HepG2 (cell line): ENCODE measurements around the gene ESR1. TPM values are rescaled to one million over a fixed set of nuclear protein-coding genes. Genes with fewer than 3 reads are reported as not detected.

Source experiments
- ADNP ChIP-seq: sonication (generic); formaldehyde crosslinking; IDR thresholded peaks from 2 replicates; pipeline ENCODE4 v1.4.0; 2020; ENCODE audit warnings: missing genetic modification reagents
- FOXJ3 ChIP-seq: sonication (generic); formaldehyde crosslinking; IDR thresholded peaks from 2 replicates; pipeline ENCODE4 v1.4.0; 2020; ENCODE audit warnings: missing genetic modification reagents, mild to moderate bottlenecking, borderline replicate concordance
- FOXK2 ChIP-seq: fragments of 450-650 bp; IDR thresholded peaks from 2 replicates; pipeline ENCODE4 v1.6.1; 2016
- HNRNPLL ChIP-seq: fragments of 200-400 bp; formaldehyde crosslinking; IDR thresholded peaks from 2 replicates; pipeline ENCODE4 v1.6.1; 2017; ENCODE audit warnings: mild to moderate bottlenecking, low read depth, low read length; ENCODE audit not compliant: poor library complexity, severe bottlenecking
- IRF1 ChIP-seq: sonication (generic); formaldehyde crosslinking; IDR thresholded peaks from 2 replicates; pipeline ENCODE4 v1.4.0; 2020; ENCODE audit warnings: low read depth, mild to moderate bottlenecking, missing genetic modification reagents
- PHF20 ChIP-seq: sonication (generic); formaldehyde crosslinking; IDR thresholded peaks from 2 replicates; pipeline ENCODE4 v1.5.0; 2020; ENCODE audit warnings: mild to moderate bottlenecking, missing genetic modification reagents
- RFXANK ChIP-seq: IDR thresholded peaks from 2 replicates; pipeline ENCODE4 v1.6.1; 2016
- SALL1 ChIP-seq: sonication (generic); formaldehyde crosslinking; IDR thresholded peaks from 2 replicates; pipeline ENCODE4 v1.8.0; 2022; ENCODE audit warnings: mild to moderate bottlenecking, missing genetic modification reagents
- SAP130 ChIP-seq: IDR thresholded peaks from 2 replicates; pipeline ENCODE4 v1.6.1; 2016; ENCODE audit warnings: low read depth
- SATB2 ChIP-seq: sonication (generic); formaldehyde crosslinking; IDR thresholded peaks from 2 replicates; pipeline ENCODE4 v1.5.0; 2020; ENCODE audit warnings: missing genetic modification reagents
- SMAD1 ChIP-seq: sonication (generic); formaldehyde crosslinking; IDR thresholded peaks from 2 replicates; pipeline ENCODE4 v1.4.0; 2020; ENCODE audit warnings: missing genetic modification reagents, low read depth, mild to moderate bottlenecking, borderline replicate concordance
- SOX5 ChIP-seq: IDR thresholded peaks from 2 replicates; pipeline ENCODE4 v1.6.1; 2016; ENCODE audit warnings: borderline replicate concordance
- SSRP1 ChIP-seq: IDR thresholded peaks from 2 replicates; pipeline ENCODE4 v1.6.1; 2016; ENCODE audit warnings: control low read depth
- YEATS2 ChIP-seq: sonication (generic); formaldehyde crosslinking; IDR thresholded peaks from 2 replicates; pipeline ENCODE4 v1.4.0; 2020; ENCODE audit warnings: missing genetic modification reagents, borderline replicate concordance
- YY1 ChIP-seq: IDR thresholded peaks from 2 replicates; pipeline ENCODE4 v1.6.1; 2011; ENCODE audit warnings: low read length, low read depth, moderate library complexity, mild to moderate bottlenecking; ENCODE audit not compliant: insufficient read depth, insufficient replicate concordance
- ZMYM3 ChIP-seq: sonication (generic); formaldehyde crosslinking; IDR thresholded peaks from 2 replicates; pipeline ENCODE4 v1.5.1; 2020; ENCODE audit warnings: mild to moderate bottlenecking, missing genetic modification reagents
- ZNF263 ChIP-seq: sonication (generic); formaldehyde crosslinking; IDR thresholded peaks from 2 replicates; pipeline ENCODE4 v1.4.0; 2020; ENCODE audit warnings: missing genetic modification reagents
- ZNF292 ChIP-seq: sonication (generic); formaldehyde crosslinking; IDR thresholded peaks from 2 replicates; pipeline ENCODE4 v1.8.1; 2022; ENCODE audit warnings: mild to moderate bottlenecking, low read depth, missing genetic modification reagents, borderline replicate concordance
- ZNF317 ChIP-seq: sonication (generic); formaldehyde crosslinking; IDR thresholded peaks from 2 replicates; pipeline ENCODE4 v1.5.0; 2020; ENCODE audit warnings: mild to moderate bottlenecking, missing genetic modification reagents
- ZNF614 ChIP-seq: IDR thresholded peaks from 2 replicates; pipeline ENCODE4 v1.6.1; 2018; ENCODE audit warnings: missing biosample characterization, missing genetic modification reagents, inconsistent platforms, borderline replicate concordance
- ZNF660 ChIP-seq: sonication (generic); formaldehyde crosslinking; IDR thresholded peaks from 2 replicates; pipeline ENCODE4 v1.5.1; 2020; ENCODE audit warnings: mild to moderate bottlenecking, low read depth, missing genetic modification reagents, borderline replicate concordance
- ZSCAN29 ChIP-seq: sonication (generic); formaldehyde crosslinking; conservative IDR thresholded peaks from 2 replicates; pipeline ENCODE4 v1.4.0; 2020; ENCODE audit warnings: mild to moderate bottlenecking, missing genetic modification reagents
- polyA plus RNA-seq, 8 experiments: library from polyadenylated mRNA; depleted of rRNA in 3 of 8; stranded (reverse) in 7 of 8; unstranded in 1 of 8; fragments of >200 nt; fragmentation: Illumina TruSeq in 4 of 8; extraction: Trizol in 4 of 8; gene quantifications; 2 replicates each; pipeline versions ENCODE4 v1.2.1 to v1.2.3, GENCODE V29; 2011 to 2016; ENCODE audit warnings: low read depth in 4 of 8, missing spikeins in 1 of 8, mixed read lengths in 1 of 8; ENCODE audit not compliant: insufficient read depth in 1 of 8
- total RNA-seq, 5 experiments: library from RNA; depleted of rRNA; stranded (reverse); fragments of >200 nt; fragmentation: Illumina TruSeq; extraction: Trizol; gene quantifications; 2 replicates each; pipeline ENCODE4 v1.2.3, GENCODE V29; 2016; ENCODE audit warnings: low read depth in 1 of 5
- TF ChIP-seq, protein P1 (sequence below): IDR thresholded peaks from 2 replicates; pipeline ENCODE4 v1.6.1; 2016
- TF ChIP-seq, protein P2 (sequence below): sonication (generic); formaldehyde crosslinking; IDR thresholded peaks from 2 replicates; pipeline ENCODE4 v1.5.0; 2020; ENCODE audit warnings: missing genetic modification reagents
- TF ChIP-seq, protein P3 (sequence below): IDR thresholded peaks from 2 replicates; pipeline ENCODE4 v1.6.1; 2016
- TF ChIP-seq, protein P4 (sequence below): IDR thresholded peaks from 2 replicates; pipeline ENCODE4 v1.6.1; 2012; ENCODE audit warnings: inconsistent platforms

ESR1 gene
- total and polyA plus RNA-seq, 2 of the 13 experiments (the other 11 are each of a cell fraction or from before 2014, with no cell fraction given): not detected

DNA sequence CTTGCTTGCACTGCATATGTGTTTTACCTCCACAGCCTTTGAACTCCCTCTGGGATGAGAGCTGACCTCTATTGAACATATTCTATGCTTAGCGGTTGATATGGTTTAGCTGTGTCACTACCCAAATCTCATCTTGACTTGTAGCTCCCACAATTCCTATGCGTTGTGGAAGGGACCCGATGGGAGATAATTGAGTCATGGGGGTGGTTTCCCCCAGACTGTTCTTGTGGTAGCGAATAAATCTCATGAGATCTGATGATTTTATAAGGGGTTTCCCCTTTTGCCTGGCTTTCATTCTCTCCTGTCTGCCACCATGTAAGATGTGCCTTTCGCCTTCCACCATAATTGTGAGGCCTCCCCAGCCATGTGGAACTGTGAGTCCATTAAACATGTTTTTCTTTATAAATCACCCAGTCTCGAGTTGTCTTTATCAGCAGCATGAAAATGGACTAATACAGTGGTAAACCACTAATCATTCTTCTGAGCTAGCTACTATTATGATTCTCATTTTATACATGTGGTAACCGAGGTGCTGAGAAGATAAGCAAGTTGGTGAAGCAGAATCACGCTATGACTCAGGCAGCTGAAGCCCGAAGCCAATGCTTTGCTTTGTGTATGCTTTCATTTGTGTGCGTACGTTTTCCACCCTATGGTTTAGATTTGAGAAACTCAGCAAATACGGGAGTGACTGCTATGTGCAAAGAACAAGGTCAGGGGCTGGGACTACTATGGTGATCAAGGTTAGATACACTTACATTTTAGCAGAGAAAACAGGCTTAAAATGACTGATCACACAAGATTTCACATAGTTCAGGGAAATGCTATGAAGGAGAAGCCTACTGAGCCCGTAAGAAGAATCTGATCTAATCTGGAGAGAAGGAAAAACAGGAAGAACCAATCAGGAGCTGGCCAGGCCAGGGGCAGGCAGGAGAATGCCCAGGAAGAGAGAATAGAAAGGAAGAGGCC lies 363.5 kb downstream of the ESR1 start (continued):
- TF ChIP-seq IRF1 (CRISPR knock-in tag) (no peak), YEATS2 (CRISPR knock-in tag) (peak; percentile 57; the same call in 1 of the 2 replicates), FOXK2 (0 out of 2 replicates have a peak, but pooled peaks have one; percentile 29), SATB2 (CRISPR knock-in tag) (no peak), FOXJ3 (CRISPR knock-in tag) (peak; percentile 43; the same call in 1 of the 2 replicates), RFXANK (CRISPR knock-in tag) (0 out of 2 replicates have a peak, but pooled peaks have one; percentile 24), ZMYM3 (CRISPR knock-in tag) (peak; percentile 24; the same call in 1 of the 2 replicates), ZNF614 (CRISPR knock-in tag) (peak; percentile 62; the same call in 1 of the 2 replicates), PHF20 (no peak), YY1 (no peak), ZNF263 (0 out of 2 replicates have a peak, but pooled peaks have one; percentile 33), ADNP (CRISPR knock-in tag) (no peak), SAP130 (CRISPR knock-in tag) (peak; percentile 60), ZSCAN29 (CRISPR knock-in tag) (no peak), ZNF660 (CRISPR knock-in tag) (no peak), HNRNPLL (no peak), SMAD1 (CRISPR knock-in tag) (no peak), ZNF317 (CRISPR knock-in tag) (peak; percentile 34; the same call in 1 of the 2 replicates), SOX5 (peak; percentile 70), SSRP1 (CRISPR knock-in tag) (peak; percentile 58; the same call in 1 of the 2 replicates), ZNF292 (CRISPR knock-in tag) (peak; percentile 84; the same call in 1 of the 2 replicates), SALL1 (peak; percentile 83)
- TF ChIP-seq, protein P1, sequence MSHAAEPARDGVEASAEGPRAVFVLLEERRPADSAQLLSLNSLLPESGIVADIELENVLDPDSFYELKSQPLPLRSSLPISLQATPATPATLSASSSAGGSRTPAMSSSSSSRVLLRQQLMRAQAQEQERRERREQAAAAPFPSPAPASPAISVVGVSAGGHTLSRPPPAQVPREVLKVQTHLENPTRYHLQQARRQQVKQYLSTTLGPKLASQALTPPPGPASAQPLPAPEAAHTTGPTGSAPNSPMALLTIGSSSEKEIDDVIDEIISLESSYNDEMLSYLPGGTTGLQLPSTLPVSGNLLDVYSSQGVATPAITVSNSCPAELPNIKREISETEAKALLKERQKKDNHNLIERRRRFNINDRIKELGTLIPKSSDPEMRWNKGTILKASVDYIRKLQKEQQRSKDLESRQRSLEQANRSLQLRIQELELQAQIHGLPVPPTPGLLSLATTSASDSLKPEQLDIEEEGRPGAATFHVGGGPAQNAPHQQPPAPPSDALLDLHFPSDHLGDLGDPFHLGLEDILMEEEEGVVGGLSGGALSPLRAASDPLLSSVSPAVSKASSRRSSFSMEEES (CRISPR knock-in tag): no peak
- TF ChIP-seq, protein P2, sequence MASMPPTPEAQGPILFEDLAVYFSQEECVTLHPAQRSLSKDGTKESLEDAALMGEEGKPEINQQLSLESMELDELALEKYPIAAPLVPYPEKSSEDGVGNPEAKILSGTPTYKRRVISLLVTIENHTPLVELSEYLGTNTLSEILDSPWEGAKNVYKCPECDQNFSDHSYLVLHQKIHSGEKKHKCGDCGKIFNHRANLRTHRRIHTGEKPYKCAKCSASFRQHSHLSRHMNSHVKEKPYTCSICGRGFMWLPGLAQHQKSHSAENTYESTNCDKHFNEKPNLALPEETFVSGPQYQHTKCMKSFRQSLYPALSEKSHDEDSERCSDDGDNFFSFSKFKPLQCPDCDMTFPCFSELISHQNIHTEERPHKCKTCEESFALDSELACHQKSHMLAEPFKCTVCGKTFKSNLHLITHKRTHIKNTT (CRISPR knock-in tag): no peak
- TF ChIP-seq, protein P3, sequence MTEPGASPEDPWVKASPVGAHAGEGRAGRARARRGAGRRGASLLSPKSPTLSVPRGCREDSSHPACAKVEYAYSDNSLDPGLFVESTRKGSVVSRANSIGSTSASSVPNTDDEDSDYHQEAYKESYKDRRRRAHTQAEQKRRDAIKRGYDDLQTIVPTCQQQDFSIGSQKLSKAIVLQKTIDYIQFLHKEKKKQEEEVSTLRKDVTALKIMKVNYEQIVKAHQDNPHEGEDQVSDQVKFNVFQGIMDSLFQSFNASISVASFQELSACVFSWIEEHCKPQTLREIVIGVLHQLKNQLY (CRISPR knock-in tag): peak; percentile 51; the same call in 1 of the 2 replicates
- TF ChIP-seq, protein P4, sequence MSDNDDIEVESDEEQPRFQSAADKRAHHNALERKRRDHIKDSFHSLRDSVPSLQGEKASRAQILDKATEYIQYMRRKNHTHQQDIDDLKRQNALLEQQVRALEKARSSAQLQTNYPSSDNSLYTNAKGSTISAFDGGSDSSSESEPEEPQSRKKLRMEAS: peak; percentile 74
